ENCODE results near the gene TNFAIP2.

DNA sequence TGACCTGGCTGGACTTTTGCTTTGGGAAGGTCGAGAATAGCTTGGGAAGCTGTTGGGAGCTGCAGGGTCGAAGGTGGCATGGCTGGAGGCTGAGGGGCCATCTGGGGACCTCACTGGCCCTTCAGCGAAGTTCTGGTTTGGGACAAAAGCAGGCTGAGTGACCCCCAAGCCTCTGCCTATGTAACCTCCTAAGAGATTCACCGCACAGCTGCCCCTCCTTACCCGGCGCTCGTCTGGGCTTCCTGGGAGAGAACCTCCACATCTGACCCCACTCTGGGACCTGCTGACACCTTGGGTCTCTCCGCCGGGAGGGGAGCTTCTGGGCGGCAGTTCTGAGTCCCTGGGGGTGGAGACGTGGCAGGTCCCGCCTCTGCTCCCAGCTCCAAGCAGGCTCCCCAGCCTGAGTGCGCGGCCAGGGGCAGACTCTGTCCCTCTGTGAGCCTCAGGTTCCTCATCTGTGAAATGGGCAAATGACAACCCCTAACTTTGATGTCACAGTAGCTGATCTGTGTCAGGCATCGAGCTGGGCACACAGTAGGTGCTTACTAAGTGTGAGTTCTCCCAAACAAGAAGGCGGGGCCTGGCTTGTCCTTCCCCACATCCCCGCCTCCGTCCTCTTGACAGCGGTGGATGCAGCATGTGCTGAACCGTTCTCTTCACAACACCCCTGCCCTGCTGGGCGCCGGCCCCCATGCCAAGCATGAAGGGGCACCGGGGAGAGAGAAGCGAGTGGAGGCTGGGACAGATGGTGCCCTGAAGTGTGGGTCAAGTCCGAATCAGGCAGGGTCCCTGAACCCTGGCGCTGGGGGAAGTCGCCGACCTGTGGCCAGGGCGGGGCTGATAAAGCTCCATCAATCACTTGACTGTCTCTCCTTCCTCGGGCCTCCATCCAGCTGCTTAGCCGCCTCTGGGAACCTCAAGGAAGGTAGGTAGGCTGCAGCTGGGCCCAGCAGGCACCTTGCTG lies 25.0 kb upstream of the TNFAIP2 start:
- TF ChIP-seq POLR2A (IDR thresholded peaks at IDR 0.05) = no peak
- TF ChIP-seq, protein P1, sequence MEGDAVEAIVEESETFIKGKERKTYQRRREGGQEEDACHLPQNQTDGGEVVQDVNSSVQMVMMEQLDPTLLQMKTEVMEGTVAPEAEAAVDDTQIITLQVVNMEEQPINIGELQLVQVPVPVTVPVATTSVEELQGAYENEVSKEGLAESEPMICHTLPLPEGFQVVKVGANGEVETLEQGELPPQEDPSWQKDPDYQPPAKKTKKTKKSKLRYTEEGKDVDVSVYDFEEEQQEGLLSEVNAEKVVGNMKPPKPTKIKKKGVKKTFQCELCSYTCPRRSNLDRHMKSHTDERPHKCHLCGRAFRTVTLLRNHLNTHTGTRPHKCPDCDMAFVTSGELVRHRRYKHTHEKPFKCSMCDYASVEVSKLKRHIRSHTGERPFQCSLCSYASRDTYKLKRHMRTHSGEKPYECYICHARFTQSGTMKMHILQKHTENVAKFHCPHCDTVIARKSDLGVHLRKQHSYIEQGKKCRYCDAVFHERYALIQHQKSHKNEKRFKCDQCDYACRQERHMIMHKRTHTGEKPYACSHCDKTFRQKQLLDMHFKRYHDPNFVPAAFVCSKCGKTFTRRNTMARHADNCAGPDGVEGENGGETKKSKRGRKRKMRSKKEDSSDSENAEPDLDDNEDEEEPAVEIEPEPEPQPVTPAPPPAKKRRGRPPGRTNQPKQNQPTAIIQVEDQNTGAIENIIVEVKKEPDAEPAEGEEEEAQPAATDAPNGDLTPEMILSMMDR (IDR thresholded peaks at IDR 0.05) = no peak

Data from ovary (tissue), 3 donors.